GM19025 (cell line): ENCODE results near the gene ELAVL2.
"Not testable (repeated sequence)": the region's sequence is repeated elsewhere in the genome, so short reads cannot be mapped to it uniquely, and the experiment has no call there.

ENCODE experiments used
- ATAC-seq: cut with Tn5 transposase; IDR thresholded peaks from one replicate; pipeline ENCODE4 v1.9.1; 2021; ENCODE audit warnings: mild to moderate bottlenecking, low read depth, moderate library complexity; ENCODE audit not compliant: unreplicated experiment

ELAVL2 gene

DNA sequence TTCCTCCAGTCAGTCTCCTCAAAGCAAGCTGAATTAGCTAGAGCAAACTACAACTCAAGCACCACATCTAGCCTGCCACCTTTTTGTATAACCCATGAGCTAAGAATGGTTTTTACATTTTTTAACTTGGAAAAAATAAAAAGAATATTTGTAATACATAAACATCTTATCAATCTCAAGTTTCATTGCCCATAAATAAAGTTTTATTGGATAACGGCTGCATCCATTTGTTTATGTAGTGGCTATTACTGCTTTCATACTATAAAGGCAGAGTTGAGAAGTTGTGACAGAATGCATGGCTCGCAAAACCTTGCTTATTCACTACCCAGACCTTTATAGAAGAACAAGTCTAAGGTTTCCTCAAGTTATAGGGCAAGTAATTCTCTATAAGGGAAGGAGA lies 95.7 kb downstream of the ELAVL2 start:
- ATAC-seq: no peak

DNA sequence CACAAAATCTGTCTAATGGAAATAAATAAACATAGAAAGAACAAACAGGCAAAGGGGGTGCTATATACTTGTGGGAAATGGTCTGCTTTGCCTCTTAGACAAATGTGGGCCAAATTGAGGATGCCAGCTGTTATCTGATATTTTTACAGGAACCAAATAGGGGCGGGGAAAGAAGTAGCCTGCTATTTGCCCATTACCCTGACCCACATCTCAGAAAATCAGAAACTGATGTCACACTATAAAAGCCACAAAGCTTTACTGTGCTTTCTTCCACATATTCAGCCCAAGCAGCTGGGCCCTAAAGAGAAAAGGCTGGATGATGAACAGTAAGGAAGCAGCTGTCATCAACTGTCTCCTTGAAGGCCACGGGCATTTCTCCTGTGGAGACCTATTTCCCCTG lies 97.3 kb downstream of the ELAVL2 start:
- no peak for ATAC-seq

DNA sequence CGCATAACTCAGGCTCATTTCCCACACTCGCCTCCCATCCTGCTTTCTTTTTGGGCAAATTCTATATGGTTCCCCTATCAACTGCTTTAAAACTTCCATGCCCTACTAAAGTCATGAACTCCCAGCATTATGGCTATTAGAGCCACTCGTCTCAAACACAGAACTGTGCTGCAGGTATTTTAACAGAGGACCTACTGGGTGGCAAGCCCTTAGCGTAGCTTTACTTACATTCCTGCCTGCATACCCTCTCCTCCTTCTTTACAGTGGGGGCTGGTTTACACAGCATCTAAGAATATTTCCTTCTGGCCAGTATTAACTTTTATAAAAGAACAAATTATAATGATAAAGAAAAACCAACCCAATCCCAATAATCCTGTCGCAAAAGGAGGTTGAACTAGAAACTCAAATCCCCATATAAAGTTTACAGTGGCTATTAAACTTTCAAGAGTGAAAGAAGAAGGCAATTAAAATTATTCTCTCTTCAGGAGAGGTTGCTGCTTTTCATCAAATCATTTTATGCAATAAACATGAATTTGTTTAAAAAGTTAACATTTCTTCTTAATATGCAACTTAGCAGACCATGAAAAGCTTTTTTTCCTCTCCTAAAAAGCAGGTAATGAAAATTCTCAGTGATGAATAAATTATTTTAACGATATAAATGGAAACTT lies 100.6 kb downstream of the ELAVL2 start:
- no peak for ATAC-seq

DNA sequence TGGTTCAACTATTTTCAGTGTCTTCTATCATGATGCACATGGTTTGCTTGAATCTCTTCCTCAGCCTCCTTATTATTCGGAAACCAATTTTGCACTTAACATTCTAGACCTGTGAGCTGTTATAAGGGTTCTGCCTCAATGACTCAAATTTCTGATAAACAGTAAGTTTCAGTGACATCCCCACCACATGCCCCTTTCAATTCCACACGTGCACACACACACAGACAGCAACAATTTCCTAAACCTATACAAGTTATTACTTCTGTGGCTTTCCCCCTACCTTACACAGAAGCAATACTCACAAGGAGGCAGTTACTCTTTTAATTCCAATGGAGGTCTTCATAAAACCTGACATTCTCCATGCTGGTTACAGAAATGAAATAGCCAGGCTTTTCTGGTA lies 102.4 kb downstream of the ELAVL2 start:
- no peak for ATAC-seq

DNA sequence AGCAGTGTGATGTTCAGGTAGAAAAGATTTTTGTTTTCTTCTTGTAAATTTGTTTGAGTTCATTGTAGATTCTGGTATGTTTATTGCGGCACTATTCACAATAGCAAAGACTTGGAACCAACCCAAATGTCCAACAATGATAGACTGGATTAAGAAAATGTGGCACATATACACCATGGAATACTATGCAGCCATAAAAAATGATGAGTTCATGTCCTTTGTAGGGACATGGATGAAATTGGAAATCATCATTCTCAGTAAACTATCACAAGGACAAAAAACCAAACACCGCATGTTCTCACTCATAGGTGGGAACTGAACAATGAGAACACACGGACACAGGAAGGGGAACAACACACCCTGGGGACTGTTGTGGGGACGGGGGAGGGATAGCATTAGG lies 103.0 kb downstream of the ELAVL2 start:
- ATAC-seq: not testable (repeated sequence)

DNA sequence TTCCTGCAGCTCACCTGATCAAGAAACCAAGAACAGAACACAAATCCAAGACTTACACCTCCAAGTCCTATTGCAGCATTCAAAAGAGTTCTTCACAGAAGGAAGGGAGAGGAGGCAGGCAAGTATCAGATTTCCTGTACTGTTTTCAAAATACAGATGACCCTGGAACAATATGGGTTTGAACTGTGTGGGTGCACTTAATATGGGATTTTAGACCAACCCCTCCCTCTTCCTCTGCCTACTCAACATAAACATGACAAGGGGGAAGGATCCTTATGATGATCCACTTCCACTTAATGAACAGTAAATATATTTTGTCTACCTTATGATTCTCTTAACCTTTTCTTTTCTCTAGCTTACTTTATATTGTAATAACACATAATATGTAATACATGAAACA lies 104.6 kb downstream of the ELAVL2 start:
- no peak for ATAC-seq

DNA sequence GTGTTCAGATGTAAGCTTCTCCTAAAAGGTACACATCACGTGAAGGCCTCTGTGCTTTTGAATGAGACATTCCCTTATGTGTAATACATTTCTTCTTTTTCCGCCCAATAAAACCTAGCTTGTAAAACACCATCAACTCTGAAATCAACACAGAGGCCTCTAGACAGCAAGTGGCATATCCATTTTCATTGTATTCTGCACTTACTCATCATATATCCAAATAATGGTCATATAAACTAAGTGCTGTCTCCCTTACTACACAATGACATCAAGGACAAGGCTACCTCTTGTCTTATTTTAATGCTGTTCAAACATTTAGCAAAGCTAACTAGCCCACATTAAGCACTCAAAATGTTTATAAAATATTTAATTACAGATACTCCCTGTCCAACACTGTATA lies 108.5 kb downstream of the ELAVL2 start:
- ATAC-seq: no peak

DNA sequence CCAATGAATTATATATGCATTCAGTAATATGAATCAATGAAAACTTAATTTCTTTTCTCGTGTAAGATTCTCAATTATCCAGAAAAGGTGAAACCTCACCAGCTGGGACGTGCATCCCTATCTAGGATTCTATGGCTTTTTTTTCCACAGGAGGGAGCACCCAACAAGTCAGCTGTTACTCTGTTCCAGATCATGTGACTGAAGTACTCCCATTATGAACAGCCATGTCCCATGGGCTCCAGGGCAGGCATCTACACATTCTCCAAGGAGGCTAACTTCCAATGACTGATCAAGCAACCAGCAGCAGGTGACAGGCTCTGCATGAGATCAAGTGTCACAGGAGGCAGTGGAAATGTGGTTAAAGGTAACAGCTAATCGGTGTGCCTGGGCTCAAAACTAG lies 118.8 kb downstream of the ELAVL2 start:
- ATAC-seq: no peak

DNA sequence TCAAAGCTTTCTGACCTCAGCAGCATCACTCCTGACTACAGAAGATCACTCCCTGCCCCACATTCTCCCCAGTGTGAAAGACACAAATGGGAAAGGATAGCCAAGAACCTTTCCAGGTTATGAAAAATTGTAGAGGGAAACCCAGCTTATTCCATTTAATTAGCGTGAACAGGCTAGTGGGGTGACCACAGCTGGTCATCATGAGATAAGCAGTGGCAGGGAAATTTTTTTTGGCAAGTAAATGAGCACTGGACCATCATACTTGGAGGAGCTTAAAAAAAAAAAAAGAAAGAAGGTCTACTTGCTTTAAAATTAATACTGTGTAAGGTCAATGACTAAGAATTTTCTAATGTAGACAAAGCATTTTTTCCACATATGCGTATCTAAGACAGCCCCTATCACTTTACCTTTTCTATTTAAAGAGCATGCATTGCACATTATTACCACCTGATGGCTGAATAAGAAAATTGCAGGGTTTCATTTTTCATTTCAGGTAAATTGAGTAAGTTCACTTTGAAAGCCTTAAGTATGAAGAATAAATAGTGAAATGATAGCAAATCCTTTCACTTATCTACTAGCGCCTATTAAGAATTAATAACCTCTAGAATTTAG lies 123.6 kb downstream of the ELAVL2 start:
- ATAC-seq: no peak

DNA sequence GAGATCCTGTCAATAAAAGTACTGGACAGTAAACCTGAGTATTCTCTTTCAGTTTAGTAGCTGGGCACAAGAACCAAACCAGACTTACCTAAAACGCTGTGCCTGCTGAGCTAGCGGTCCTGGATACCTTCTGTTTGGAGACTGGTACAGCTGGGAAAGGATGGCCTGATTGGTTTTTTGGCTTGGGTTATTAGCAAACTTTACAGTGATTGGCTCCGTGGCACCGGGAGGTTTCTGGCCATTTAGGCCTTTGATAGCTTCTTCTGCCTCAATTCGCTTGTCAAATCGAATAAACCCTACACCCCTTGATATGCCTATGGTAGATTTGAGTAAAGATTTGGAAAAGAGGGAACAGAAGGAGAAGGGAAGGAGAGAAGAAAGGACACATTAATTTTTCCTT lies 124.7 kb downstream of the ELAVL2 start:
- no peak for ATAC-seq

DNA sequence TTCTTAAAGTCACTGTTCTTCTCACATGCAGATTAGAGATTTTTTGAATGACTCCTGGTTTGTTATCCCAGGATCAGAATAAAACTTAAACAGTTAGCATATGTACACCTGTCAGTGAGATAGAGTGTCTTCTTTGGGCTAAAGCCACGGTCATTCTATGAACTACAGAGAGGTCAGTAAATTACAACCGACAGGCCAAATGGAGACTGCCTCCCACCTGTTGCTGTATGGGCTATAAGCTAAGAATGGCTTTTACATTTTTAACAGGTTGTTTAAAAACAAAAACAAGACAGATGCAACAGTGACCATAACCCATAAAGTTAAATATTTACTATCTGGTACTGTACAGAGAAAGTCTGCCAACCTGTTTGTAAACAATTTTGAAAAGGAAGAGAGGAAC lies 125.7 kb downstream of the ELAVL2 start:
- no peak for ATAC-seq

DNA sequence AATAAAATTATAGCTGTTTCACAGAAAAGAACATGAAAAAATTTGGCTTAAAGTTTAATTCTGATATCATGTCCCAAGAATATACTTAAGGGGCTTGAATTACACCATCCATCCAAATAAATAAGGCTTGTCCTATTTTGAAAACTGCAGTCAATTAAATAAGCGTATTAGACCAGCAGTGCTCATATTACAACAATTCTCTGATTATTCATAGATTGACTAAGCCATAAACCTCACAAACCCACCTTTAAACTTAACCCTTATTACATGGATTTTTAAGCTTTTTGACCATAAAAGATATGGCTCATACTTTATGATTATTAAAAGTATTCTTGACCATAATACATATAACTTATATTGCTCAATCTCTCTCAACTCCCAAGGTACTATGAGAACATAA lies 127.9 kb downstream of the ELAVL2 start:
- no peak for ATAC-seq

DNA sequence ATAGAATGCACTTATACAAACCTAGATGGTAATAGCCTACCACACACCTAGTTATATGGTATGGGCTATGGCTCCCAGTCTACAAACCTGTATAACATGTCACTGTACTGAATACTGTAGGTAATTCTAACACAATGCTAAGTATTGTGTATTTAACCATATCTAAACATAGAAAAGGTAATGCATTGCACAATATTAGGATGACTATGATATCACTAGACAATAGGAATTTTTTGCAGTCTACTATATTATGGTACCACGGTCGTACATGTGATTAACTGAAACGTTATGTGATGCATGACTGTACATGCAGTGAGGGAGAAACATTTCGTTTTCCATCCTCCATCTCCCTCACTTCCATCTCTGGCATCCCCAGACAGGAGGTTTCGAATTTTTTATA lies 130.5 kb downstream of the ELAVL2 start:
- no peak for ATAC-seq

DNA sequence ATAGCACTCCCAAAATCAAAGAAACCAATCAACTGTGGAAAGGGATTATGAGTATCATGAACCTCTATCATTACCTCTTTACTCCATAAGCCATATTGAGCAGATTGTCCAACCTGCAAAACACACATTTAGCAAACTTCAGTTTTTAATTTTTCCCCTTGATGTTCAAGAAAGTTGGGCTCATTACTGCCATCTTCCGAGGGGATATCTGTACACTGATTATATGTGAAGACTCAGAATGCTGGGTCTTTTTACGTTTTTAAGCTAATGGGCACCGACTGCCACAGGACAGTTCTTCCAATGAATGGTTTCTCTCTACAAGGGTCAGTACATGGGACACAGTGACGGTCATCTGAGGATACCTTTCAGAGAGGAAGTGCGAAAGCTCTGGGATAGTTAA lies 132.7 kb downstream of the ELAVL2 start:
- no peak for ATAC-seq

DNA sequence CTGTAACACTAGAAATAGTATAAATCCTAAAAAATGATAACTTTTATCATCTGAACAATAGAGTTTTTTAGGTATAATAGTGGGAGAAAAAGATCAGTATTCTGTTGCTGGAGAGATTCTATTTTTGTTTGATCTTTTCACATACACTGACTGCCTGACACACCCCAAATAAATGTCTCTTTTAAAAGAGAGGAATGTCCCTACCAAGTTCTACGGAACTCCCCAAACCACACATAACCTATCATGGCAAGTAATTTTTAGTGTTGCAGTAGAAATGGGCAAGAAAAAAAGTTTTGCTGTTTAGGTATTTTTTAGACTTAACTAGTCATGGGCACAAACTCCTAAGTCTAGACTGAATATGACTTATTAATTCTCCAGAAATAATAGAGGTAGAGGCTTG lies 139.1 kb downstream of the ELAVL2 start:
- ATAC-seq: no peak

DNA sequence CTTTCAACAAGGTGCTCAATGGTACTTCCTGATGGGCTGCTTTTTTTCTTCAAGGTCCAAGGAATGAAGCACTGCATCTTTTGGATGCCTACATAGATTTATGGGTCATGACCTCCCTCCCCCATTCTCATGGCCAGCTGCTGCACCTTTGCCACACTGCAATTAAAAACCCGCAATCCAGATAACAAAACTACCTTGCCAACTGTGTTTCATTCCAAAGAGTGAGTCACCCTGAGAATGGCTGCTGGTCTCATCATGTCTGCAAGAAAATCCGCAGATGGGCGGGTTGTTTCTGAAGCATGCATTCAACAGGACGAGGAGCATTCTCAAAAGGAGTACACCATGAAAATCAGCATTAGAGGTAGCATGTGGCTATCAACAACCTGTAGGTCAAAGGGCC lies 139.8 kb downstream of the ELAVL2 start:
- no peak for ATAC-seq

DNA sequence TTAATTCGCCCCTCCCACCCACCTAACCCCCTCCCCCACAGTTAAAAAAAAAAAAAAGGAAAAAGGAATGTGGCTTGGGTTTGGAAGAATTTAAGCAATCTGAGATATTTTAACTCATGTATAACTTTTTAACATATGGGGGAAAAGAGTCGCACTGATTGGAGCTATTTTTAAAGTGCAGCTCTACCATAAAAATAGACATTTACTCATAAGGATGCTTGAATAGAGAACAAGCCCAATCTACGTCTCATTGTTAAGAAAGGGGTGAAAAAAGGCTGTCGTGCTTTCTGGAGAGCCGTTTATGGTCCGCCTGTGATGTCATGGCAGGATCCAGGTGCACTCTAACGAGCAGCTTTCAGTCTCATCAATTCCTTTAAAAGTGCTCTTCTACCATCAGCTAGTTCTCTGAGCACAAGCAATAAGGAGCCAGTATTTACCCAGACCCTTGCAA lies 142.4 kb downstream of the ELAVL2 start:
- ATAC-seq: no peak

DNA sequence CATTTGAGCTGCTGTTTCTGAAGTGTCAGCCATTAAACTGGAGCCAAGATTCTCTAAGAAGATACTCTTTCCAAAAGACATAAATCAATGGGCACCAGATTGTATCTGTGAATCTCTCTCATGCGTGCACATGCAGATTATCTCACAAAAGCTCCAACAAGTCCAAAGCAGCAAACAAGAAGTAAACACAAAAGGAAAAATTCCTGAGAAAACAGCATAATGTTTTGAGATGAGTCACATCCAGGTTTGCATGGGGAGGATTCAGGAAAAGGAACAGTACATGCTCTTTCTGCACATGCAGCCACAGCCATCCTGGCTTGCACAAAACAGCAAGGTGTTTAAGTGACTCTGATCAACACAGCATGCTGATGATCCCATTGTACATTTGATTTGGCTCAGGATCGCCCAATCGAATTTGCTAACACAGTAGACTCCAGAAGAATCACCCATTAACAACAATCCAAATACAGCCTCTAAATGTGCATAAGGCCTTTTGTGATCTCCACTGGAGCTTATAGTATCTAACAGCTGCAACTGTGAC lies 143.1 kb downstream of the ELAVL2 start:
- no peak for ATAC-seq

DNA sequence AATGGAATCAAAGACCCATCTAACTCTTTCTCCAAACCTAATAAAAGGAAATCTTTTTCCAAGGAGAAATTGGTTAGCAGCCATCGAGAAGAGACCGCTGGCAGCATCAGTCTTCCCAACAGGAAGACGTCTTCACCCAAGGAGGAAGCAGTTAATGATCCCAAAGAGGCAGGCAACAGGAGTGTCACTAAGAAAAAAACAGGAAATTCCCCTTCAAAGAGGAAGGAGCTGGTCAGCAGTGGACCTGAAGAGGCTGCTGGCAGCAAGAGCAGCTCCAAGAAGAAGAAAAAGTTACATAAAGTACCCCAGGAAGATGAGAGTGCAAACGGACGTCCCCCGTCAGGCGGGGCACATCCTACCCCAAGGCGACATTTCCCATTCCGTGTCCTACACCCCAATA lies 143.7 kb downstream of the ELAVL2 start:
- no peak for ATAC-seq

DNA sequence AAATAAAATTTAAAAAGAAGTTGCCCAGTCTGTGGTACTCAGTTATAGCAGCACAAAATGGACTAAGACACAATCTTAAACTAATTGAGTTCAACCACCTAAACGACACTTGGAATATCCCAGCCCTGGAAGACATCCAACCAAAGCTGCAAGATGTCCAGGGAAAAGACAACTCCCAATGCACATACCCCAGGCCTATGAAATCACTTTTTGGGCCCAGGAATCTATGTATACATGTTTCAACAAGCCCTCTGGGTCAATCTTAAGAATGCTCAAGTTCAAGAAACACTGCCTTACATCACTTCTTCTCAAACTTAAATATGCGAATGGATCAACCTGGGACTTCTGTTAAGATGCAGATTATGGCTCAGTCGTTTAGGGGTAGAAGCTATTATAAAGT lies 148.6 kb downstream of the ELAVL2 start:
- no peak for ATAC-seq

DNA sequence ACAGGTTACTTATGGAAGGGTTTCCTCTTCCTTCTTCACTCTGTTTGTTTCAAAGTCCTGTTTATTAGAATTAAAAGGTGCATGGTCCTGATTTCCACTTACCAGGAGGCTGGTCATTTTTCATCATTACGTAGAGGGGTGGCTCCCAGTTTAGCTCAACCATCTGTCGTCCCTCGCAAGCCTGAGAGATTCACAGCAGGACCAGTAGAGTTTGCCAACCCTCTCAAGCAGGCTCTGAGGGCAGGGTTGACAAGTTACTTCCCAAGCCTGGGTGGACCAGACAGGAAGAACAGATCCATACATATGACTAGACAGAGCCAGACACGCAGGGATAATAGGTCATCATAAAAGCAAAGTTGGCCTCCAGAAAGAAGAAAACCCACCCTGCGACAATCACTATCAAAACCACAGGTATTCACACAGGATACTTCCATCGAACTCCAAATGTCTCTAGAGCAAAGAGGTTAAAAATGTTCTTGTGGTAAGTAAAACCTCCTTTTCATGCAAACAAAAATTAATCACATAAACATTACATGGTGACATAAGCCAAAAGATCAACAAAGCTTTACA lies 151.9 kb downstream of the ELAVL2 start:
- no peak for ATAC-seq

DNA sequence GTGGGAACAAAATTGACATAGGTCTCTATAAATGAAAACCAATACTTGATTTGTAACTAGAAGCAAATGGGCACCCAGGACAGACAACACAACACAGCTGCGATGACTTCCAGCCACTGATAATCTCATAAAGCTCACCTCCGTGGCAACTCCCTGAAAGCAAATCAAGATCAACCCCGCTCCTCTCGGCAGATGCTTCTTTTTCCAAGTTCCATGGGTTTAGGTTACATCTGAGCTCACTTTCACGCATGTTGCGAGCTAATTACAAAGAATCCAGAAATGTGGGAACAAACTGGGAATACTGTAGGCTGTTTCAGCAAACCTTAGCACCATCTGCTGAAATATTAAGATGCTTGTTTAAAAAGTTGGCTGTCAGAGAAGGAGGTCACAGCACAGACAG lies 153.9 kb downstream of the ELAVL2 start:
- ATAC-seq: no peak
